SHP77 (cell line): Measurements from ENCODE around the gene EIF1B.

Experiments
- DNase-seq, 2 experiments: peaks; one replicate each; lab custom pipeline; 2025; lab: John Stamatoyannopoulos, UW

EIF1B gene

GRCh38 chr3:40308725-40309417, 636 bp upstream of the EIF1B start:
- no peak for DNase-seq

- peak in 1 of 2 experiments; percentile 21 for DNase-seq
Observed at GRCh38 chr3:40309925-40310695, 603 bp downstream of the EIF1B start.

- no peak for DNase-seq
Observed at GRCh38 chr3:40310705-40311104, 1.2 kb downstream of the EIF1B start.

- no peak for DNase-seq
Observed at GRCh38 chr3:40312661-40313226, 3.2 kb downstream of the EIF1B start.

GRCh38 chr3:40313975-40314860, 4.7 kb downstream of the EIF1B start:
- no peak for DNase-seq

- DNase-seq, result peak; percentile 64 to 73
Observed at GRCh38 chr3:40317061-40317855, 7.8 kb downstream of the EIF1B start.

GRCh38 chr3:40321818-40322217, 12.3 kb downstream of the EIF1B start:
- no peak for DNase-seq

- no peak for DNase-seq
Observed at GRCh38 chr3:40323946-40324345, 14.4 kb downstream of the EIF1B start.

- DNase-seq, result no peak
Observed at GRCh38 chr3:40324621-40325020, 15.1 kb downstream of the EIF1B start.

- DNase-seq, result no peak
Observed at GRCh38 chr3:40325465-40325864, 16.0 kb downstream of the EIF1B start.

GRCh38 chr3:40328374-40328773, 18.9 kb downstream of the EIF1B start:
- DNase-seq, result no peak

- no peak for DNase-seq
Observed at GRCh38 chr3:40329071-40329470, 19.6 kb downstream of the EIF1B start.

- no peak for DNase-seq
Observed at GRCh38 chr3:40332684-40333083, 23.2 kb downstream of the EIF1B start.

GRCh38 chr3:40333416-40333815, 23.9 kb downstream of the EIF1B start:
- DNase-seq, result no peak

GRCh38 chr3:40333852-40334251, 24.3 kb downstream of the EIF1B start:
- no peak for DNase-seq

GRCh38 chr3:40336101-40336500, 26.6 kb downstream of the EIF1B start:
- DNase-seq, result no peak

- no peak for DNase-seq
Observed at GRCh38 chr3:40336511-40337135, 27.1 kb downstream of the EIF1B start.

- no peak for DNase-seq
Observed at GRCh38 chr3:40337136-40338108, 27.9 kb downstream of the EIF1B start.

GRCh38 chr3:40339871-40340270, 30.4 kb downstream of the EIF1B start:
- no peak for DNase-seq
